Measurements from ENCODE around the gene RNFT2.

GRCh38 chr12:116695464-116695725 lies 42.7 kb upstream of the RNFT2 start:
- TF ChIP-seq CTCF (conservative IDR thresholded peaks at IDR 0.05; ENCODE audit: low read depth, low read length) (no peak), EZH2phosphoT487 (IDR thresholded peaks at IDR 0.05; ENCODE audit: borderline replicate concordance, low read length) (no peak)

Data from PC-3 (cell line).